PFSK-1 (cell line): ENCODE data around the gene ZC3H4. TPM values are rescaled to one million over a fixed set of nuclear protein-coding genes. Genes with fewer than 3 reads are reported as not detected.

Experiments
- FOXP2 ChIP-seq: optimal IDR thresholded peaks from 2 replicates; pipeline ENCODE3; 2011; ENCODE audit warnings: borderline replicate concordance, control low read depth, inconsistent platforms; ENCODE audit not compliant: insufficient read depth; ENCODE audit errors: extremely low read length, extremely low read depth
- POLR2AphosphoS5 ChIP-seq: IDR thresholded peaks from 2 replicates; pipeline ENCODE4 v1.6.1; 2012; ENCODE audit warnings: low read depth, mild to moderate bottlenecking, control low read depth, low read length, moderate library complexity
- REST ChIP-seq, 2 experiments: IDR thresholded peaks; 2 replicates each; pipeline versions ENCODE4 v1.6.1 to v1.8.0; 2011 to 2012; ENCODE audit warnings: low read depth in 2 of 2, low read length in 2 of 2, control low read depth in 1 of 2, inconsistent platforms in 1 of 2, mild to moderate bottlenecking in 1 of 2, moderate library complexity in 1 of 2; ENCODE audit not compliant: insufficient read depth in 1 of 2
- SIN3A ChIP-seq: IDR thresholded peaks from 2 replicates; pipeline ENCODE4 v1.6.1; 2012; ENCODE audit warnings: mild to moderate bottlenecking, low read length, moderate library complexity, borderline replicate concordance; ENCODE audit not compliant: insufficient read depth
- TAF1 ChIP-seq: IDR thresholded peaks from 2 replicates; pipeline ENCODE4 v1.6.1; 2012; ENCODE audit warnings: low read length, control low read depth, borderline replicate concordance; ENCODE audit not compliant: insufficient read depth
- polyA plus RNA-seq: library from polyadenylated mRNA; unstranded; fragments of >200 nt; gene quantifications from one replicate; pipeline ENCODE4 v1.2.1, GENCODE V29; 2012; ENCODE audit warnings: low read depth, missing spikeins; ENCODE audit not compliant: insufficient read length

Gene ZC3H4
- polyA plus RNA-seq: 8.6 TPM

GRCh38 chr19:47112997-47113849 is at the start of gene ZC3H4:
Gene ZC3H4 (minus strand): TSS chr19:47113776. CDS start chr19:47112584, 1,192 bp downstream.
- TF ChIP-seq FOXP2 (peak; percentile 74), REST (IDR thresholded peaks at IDR 0.05; ENCODE audit: insufficient read depth in 1 of 2, low read depth in 2 of 2, low read length in 2 of 2) (0 out of 4 replicates have a peak, but pooled peaks of 1 of the 2 experiments have one; percentile 30), POLR2AphosphoS5 (peak; percentile 74; the same call in 1 of the 2 replicates), SIN3A (peak; percentile 81; the same call in 1 of the 2 replicates), TAF1 (peak; percentile 85; the same call in 1 of the 2 replicates)

GRCh38 chr19:47161876-47162489 is 48.4 kb upstream of the ZC3H4 start:
- TF ChIP-seq REST (IDR thresholded peaks at IDR 0.05; ENCODE audit: insufficient read depth in 1 of 2, low read depth in 2 of 2, low read length in 2 of 2): no peak
- TF ChIP-seq TAF1: no peak
- TF ChIP-seq FOXP2: no peak
- no peak for TF ChIP-seq POLR2AphosphoS5
- TF ChIP-seq SIN3A: no peak

GRCh38 chr19:47158879-47159503 is 45.4 kb upstream of the ZC3H4 start:
- TF ChIP-seq FOXP2 (no peak), POLR2AphosphoS5 (no peak), SIN3A (no peak), TAF1 (no peak), REST (IDR thresholded peaks at IDR 0.05; ENCODE audit: insufficient read depth in 1 of 2, low read depth in 2 of 2, low read length in 2 of 2) (no peak)

GRCh38 chr19:47158367-47158791 is 44.8 kb upstream of the ZC3H4 start:
- no peak for TF ChIP-seq SIN3A
- TF ChIP-seq POLR2AphosphoS5: no peak
- TF ChIP-seq TAF1: no peak
- no peak for TF ChIP-seq REST (IDR thresholded peaks at IDR 0.05; ENCODE audit: insufficient read depth in 1 of 2, low read depth in 2 of 2, low read length in 2 of 2)
- no peak for TF ChIP-seq FOXP2
